Loucy (cell line): Measurements from ENCODE around the gene HOXD10.

Experiments
- EZH2phosphoT487 ChIP-seq: fragments of 200-600 bp; IDR thresholded peaks from 2 replicates; pipeline ENCODE4 v1.6.1; 2018; ENCODE audit warnings: antibody characterized with exemption, mild to moderate bottlenecking, moderate library complexity, borderline replicate concordance
- TF ChIP-seq, protein P1 (sequence below): fragments of 200-600 bp; sonication (generic); conservative IDR thresholded peaks from 2 replicates; pipeline ENCODE4 v1.5.1; 2014; ENCODE audit warnings: mild to moderate bottlenecking, antibody characterized with exemption, low read length

GRCh38 chr2:176147210-176147799 lies 30.7 kb downstream of the HOXD10 start:
- TF ChIP-seq, protein P1, sequence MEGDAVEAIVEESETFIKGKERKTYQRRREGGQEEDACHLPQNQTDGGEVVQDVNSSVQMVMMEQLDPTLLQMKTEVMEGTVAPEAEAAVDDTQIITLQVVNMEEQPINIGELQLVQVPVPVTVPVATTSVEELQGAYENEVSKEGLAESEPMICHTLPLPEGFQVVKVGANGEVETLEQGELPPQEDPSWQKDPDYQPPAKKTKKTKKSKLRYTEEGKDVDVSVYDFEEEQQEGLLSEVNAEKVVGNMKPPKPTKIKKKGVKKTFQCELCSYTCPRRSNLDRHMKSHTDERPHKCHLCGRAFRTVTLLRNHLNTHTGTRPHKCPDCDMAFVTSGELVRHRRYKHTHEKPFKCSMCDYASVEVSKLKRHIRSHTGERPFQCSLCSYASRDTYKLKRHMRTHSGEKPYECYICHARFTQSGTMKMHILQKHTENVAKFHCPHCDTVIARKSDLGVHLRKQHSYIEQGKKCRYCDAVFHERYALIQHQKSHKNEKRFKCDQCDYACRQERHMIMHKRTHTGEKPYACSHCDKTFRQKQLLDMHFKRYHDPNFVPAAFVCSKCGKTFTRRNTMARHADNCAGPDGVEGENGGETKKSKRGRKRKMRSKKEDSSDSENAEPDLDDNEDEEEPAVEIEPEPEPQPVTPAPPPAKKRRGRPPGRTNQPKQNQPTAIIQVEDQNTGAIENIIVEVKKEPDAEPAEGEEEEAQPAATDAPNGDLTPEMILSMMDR: no peak
- no peak for TF ChIP-seq EZH2phosphoT487
